WTC11 (cell line): Measurements from ENCODE around the gene MGAT3.
"Not testable (repeated sequence)": the region's sequence is repeated elsewhere in the genome, so short reads cannot be mapped to it uniquely, and the experiment has no call there.

Experiments used
- CBFB ChIP-seq: sonication (generic); formaldehyde crosslinking; IDR thresholded peaks from 2 replicates; pipeline ENCODE4 v1.8.1; 2022; ENCODE audit warnings: mild to moderate bottlenecking, low read depth, missing genetic modification reagents
- CTCF ChIP-seq: fragments of 200-600 bp; IDR thresholded peaks from 2 replicates; pipeline ENCODE4 v1.8.0; 2022; ENCODE audit warnings: antibody characterized with exemption
- E2F1 ChIP-seq: sonication (generic); formaldehyde crosslinking; IDR thresholded peaks from 2 replicates; pipeline ENCODE4 v1.8.0; 2022; ENCODE audit warnings: mild to moderate bottlenecking, missing genetic modification reagents
- E2F5 ChIP-seq: sonication (generic); formaldehyde crosslinking; IDR thresholded peaks from 2 replicates; pipeline ENCODE4 v1.8.1; 2022; ENCODE audit warnings: mild to moderate bottlenecking, moderate library complexity, missing genetic modification reagents
- FOXJ3 ChIP-seq: sonication (generic); formaldehyde crosslinking; IDR thresholded peaks from 2 replicates; pipeline ENCODE4 v1.9.0; 2021; ENCODE audit warnings: missing genetic modification reagents, mild to moderate bottlenecking, borderline replicate concordance
- FOXK1 ChIP-seq: sonication (generic); formaldehyde crosslinking; IDR thresholded peaks from 2 replicates; pipeline ENCODE4 v1.8.0; 2022; ENCODE audit warnings: mild to moderate bottlenecking, moderate library complexity, missing genetic modification reagents
- IRF2 ChIP-seq: sonication (generic); formaldehyde crosslinking; IDR thresholded peaks from 2 replicates; pipeline ENCODE4 v1.8.0; 2022; ENCODE audit warnings: low read depth, missing genetic modification reagents, borderline replicate concordance
- NR2C2 ChIP-seq: sonication (generic); formaldehyde crosslinking; IDR thresholded peaks from 2 replicates; pipeline ENCODE4 v1.8.0; 2022; ENCODE audit warnings: mild to moderate bottlenecking, missing genetic modification reagents
- PRDM15 ChIP-seq: sonication (generic); formaldehyde crosslinking; IDR thresholded peaks from 2 replicates; pipeline ENCODE4 v1.8.0; 2022; ENCODE audit warnings: missing genetic modification reagents
- TP53 ChIP-seq: sonication (generic); formaldehyde crosslinking; IDR thresholded peaks from 2 replicates; pipeline ENCODE4 v1.8.1; 2023; ENCODE audit warnings: mild to moderate bottlenecking, missing genetic modification reagents
- USF2 ChIP-seq: sonication (generic); formaldehyde crosslinking; IDR thresholded peaks from 2 replicates; pipeline ENCODE4 v1.8.1; 2023; ENCODE audit warnings: mild to moderate bottlenecking, missing genetic modification reagents, moderate library complexity
- ZNF425 ChIP-seq: fragments of 250-450 bp; sonication (Bioruptor Pico); conservative IDR thresholded peaks from 2 replicates; pipeline ENCODE4 v1.9.0; 2021; ENCODE audit warnings: mild to moderate bottlenecking

GRCh38 chr22:39507021-39507420 is 50.2 kb downstream of the MGAT3 start:
- not testable (repeated sequence) for TF ChIP-seq CTCF; IRF2; CBFB (CRISPR knock-in tag); E2F5 (CRISPR knock-in tag); TP53 (CRISPR knock-in tag); USF2 (CRISPR knock-in tag); NR2C2 (CRISPR knock-in tag); E2F1 (CRISPR knock-in tag); PRDM15 (CRISPR knock-in tag); FOXK1 (CRISPR knock-in tag); ZNF425 (CRISPR knock-in tag); FOXJ3 (CRISPR knock-in tag)
